ENCODE data around the gene PABPN1. TPM values are rescaled to one million over a fixed set of nuclear protein-coding genes. Genes with fewer than 3 reads are reported as not detected.
A peak's percentile ranks its signal among the peaks of the same experiment; 100 is the strongest.

Gene PABPN1
- total and polyA plus RNA-seq, 2 of the 13 experiments (the other 11 are each of a cell fraction or from before 2014, with no cell fraction given) = 233 to 524 TPM

GRCh38 chr14:23326491-23327332 lies 5.5 kb downstream of the PABPN1 start (continued):
- TF ChIP-seq SNAPC4 (CRISPR knock-in tag; IDR thresholded peaks at IDR 0.05) (no peak), ZNF674 (CRISPR knock-in tag; IDR thresholded peaks at IDR 0.05; ENCODE audit: low read depth) (no peak), ZNF432 (CRISPR knock-in tag; IDR thresholded peaks at IDR 0.05; ENCODE audit: borderline replicate concordance) (no peak), HMGXB4 (CRISPR knock-in tag; IDR thresholded peaks at IDR 0.05; ENCODE audit: borderline replicate concordance in 1 of 2, low read depth in 1 of 2) (no peak), ZUFSP (CRISPR knock-in tag; IDR thresholded peaks at IDR 0.05; ENCODE audit: borderline replicate concordance) (no peak), FOXP1 (IDR thresholded peaks at IDR 0.05) (no peak), FOXP1 (CRISPR knock-in tag; IDR thresholded peaks at IDR 0.05) (no peak), CERS6 (CRISPR knock-in tag; IDR thresholded peaks at IDR 0.05) (no peak), DNMT3B (CRISPR knock-in tag; conservative IDR thresholded peaks at IDR 0.05) (no peak), FOSL1 (CRISPR knock-in tag; IDR thresholded peaks at IDR 0.05; ENCODE audit: borderline replicate concordance) (no peak), EED (CRISPR knock-in tag; IDR thresholded peaks at IDR 0.05) (no peak), NR2C2 (CRISPR knock-in tag; IDR thresholded peaks at IDR 0.05; ENCODE audit: borderline replicate concordance) (no peak), TIGD3 (CRISPR knock-in tag; IDR thresholded peaks at IDR 0.05; ENCODE audit: borderline replicate concordance) (peak; percentile 80), ZNF460 (CRISPR knock-in tag; IDR thresholded peaks at IDR 0.05; ENCODE audit: borderline replicate concordance) (peak; percentile 73; the same call in 1 of the 2 replicates), ZBTB7B (CRISPR knock-in tag; IDR thresholded peaks at IDR 0.05) (no peak), ZNF556 (CRISPR knock-in tag; IDR thresholded peaks at IDR 0.05; ENCODE audit: borderline replicate concordance) (0 out of 2 replicates have a peak, but pooled peaks have one; percentile 34)
